VCaP (cell line): ENCODE measurements around the gene RNF167.
A peak's percentile ranks its signal among the peaks of the same experiment; 100 is the strongest.
"Not testable (repeated sequence)": the region's sequence is repeated elsewhere in the genome, so short reads cannot be mapped to it uniquely, and the experiment has no call there.

Experiments
- H3K27ac ChIP-seq: fragments of 450-650 bp; 2 replicates; pipeline ENCODE4 v1.5.1; 2017
- CTCF ChIP-seq: fragments of 450-650 bp; conservative IDR thresholded peaks from 2 replicates; pipeline ENCODE4 v1.5.1; 2017; ENCODE audit warnings: mild to moderate bottlenecking, moderate library complexity

RNF167 gene

GRCh38 chr17:4908301-4908700, 31.8 kb upstream of the RNF167 start:
- TF ChIP-seq CTCF, result no peak
- H3K27ac ChIP-seq, result no peak overlapping the region

GRCh38 chr17:4908711-4909496, 31.2 kb upstream of the RNF167 start:
- H3K27ac ChIP-seq, result 0 out of 2 replicates have a peak overlapping the region, but pooled peaks have one; percentile 5
- TF ChIP-seq CTCF, result peak; percentile 78

- H3K27ac ChIP-seq, result no peak overlapping the region
- no peak for TF ChIP-seq CTCF
These were observed 26.1 kb upstream of the RNF167 start for GRCh38 chr17:4913994-4914393.

- H3K27ac ChIP-seq, result not testable (repeated sequence)
These were observed 25.5 kb upstream of the RNF167 start for GRCh38 chr17:4914551-4914950.

GRCh38 chr17:4919511-4920047, 20.5 kb upstream of the RNF167 start:
- no peak overlapping the region for H3K27ac ChIP-seq
- no peak for TF ChIP-seq CTCF

GRCh38 chr17:4920351-4921048, 19.6 kb upstream of the RNF167 start:
- no peak for TF ChIP-seq CTCF
- no peak overlapping the region for H3K27ac ChIP-seq

GRCh38 chr17:4921320-4921719, 18.7 kb upstream of the RNF167 start:
- H3K27ac ChIP-seq, result no peak overlapping the region
- no peak for TF ChIP-seq CTCF

GRCh38 chr17:4926577-4927335, 13.3 kb upstream of the RNF167 start:
- not testable (repeated sequence) for H3K27ac ChIP-seq
